OCI-LY3 (cell line): Measurements from ENCODE around the gene RBM19.

Experiments used
- H2AFZ ChIP-seq: fragments of 200-600, 300-600 bp; shearing (Covaris generic); 2 replicates; pipeline ENCODE4 v1.6.0; 2014; ENCODE audit warnings: antibody characterized with exemption, low read depth, low read length
- H3K27ac ChIP-seq: fragments of 200-600, 300-600 bp; sonication (generic); 2 replicates; pipeline ENCODE4 v1.5.1; 2014; ENCODE audit warnings: mild to moderate bottlenecking, low read length, moderate library complexity, mixed read lengths
- H3K27me3 ChIP-seq: fragments of 200-600, 300-600 bp; sonication (generic); 2 replicates; pipeline ENCODE4 v1.6.1; 2014; ENCODE audit warnings: low read depth, low read length, mixed read lengths
- H3K36me3 ChIP-seq: fragments of 200-600, 300-600 bp; sonication (generic); replicated peaks from 2 replicates; pipeline ENCODE3; 2014; ENCODE audit warnings: low read depth, low read length, mixed read lengths
- H3K4me1 ChIP-seq: fragments of 300-600, 200-600 bp; sonication (generic); 2 replicates; pipeline ENCODE4 v1.6.1; 2014; ENCODE audit warnings: low read length, mixed read lengths
- H3K4me2 ChIP-seq: fragments of 200-600, 300-600 bp; sonication (generic); 2 replicates; pipeline ENCODE4 v1.6.1; 2014; ENCODE audit warnings: low read length, mixed read lengths
- H3K4me3 ChIP-seq: fragments of 300-600, 200-600 bp; sonication (generic); 2 replicates; pipeline ENCODE4 v1.5.1; 2014; ENCODE audit warnings: antibody characterized with exemption, mild to moderate bottlenecking, low read length, moderate library complexity
- H3K79me2 ChIP-seq: fragments of 300-600, 200-600 bp; shearing (Covaris generic); 2 replicates; pipeline ENCODE4 v1.6.1; 2014; ENCODE audit warnings: mild to moderate bottlenecking, low read length, mixed read lengths
- H3K9ac ChIP-seq: fragments of 300-600, 200-600 bp; shearing (Covaris generic); 2 replicates; pipeline ENCODE4 v1.6.0; 2014; ENCODE audit warnings: mild to moderate bottlenecking, low read length, moderate library complexity
- H3K9me3 ChIP-seq: fragments of 200-600, 300-600 bp; shearing (Covaris generic); 2 replicates; pipeline ENCODE4 v1.6.1; 2014; ENCODE audit warnings: low read length, mixed read lengths; ENCODE audit not compliant: insufficient read depth
- H4K20me1 ChIP-seq: fragments of 200-600, 300-600 bp; sonication (generic); 2 replicates; pipeline ENCODE4 v1.6.1; 2016; ENCODE audit warnings: low read length, mixed read lengths; ENCODE audit not compliant: insufficient read depth
- EZH2phosphoT487 ChIP-seq: fragments of 200-600 bp; shearing (Covaris generic); IDR thresholded peaks from 2 replicates; pipeline ENCODE4 v1.6.1; 2018; ENCODE audit warnings: antibody characterized with exemption, mixed run types, low read depth
- TF ChIP-seq, protein P1 (sequence below): fragments of 200-600, 300-600 bp; sonication (generic); IDR thresholded peaks from 2 replicates; pipeline ENCODE4 v1.5.1; 2014; ENCODE audit warnings: antibody characterized with exemption, low read length, low read depth

The RBM19 gene

DNA sequence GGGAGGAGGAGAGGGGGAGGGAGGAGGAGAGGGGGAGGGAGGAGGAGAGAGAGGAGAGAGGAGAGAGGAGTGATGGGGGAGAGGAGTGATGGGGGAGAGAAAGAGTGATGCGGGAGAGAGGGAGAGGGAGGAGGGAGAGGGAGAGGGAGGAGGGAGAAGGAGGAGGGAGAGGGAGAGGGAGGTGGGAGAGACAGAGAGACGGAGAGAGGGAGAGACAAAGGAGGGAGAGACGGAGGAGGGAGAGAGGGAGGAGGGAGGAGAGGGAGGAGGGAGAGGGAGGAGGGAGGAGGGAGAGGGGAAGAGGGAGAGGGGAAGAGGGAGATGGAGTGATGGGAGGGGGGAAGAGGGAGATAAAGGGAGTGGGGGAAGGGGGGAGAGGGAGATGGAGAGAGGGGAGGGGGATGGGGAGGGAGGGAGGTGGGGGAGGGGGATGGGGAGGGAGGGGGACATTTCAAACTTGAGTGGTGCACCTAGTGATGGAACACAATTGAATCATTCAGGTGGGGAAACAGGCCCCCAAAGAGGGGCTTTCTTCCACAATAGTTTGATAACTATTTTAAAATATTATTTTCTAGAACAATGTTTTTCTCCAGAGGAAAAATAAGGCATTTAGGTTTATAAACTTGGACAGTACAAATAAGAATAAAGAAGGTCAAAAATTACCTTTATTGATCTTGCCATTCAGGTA, 46.8 kb upstream of the RBM19 start:
- no peak for TF ChIP-seq EZH2phosphoT487
- TF ChIP-seq, protein P1, sequence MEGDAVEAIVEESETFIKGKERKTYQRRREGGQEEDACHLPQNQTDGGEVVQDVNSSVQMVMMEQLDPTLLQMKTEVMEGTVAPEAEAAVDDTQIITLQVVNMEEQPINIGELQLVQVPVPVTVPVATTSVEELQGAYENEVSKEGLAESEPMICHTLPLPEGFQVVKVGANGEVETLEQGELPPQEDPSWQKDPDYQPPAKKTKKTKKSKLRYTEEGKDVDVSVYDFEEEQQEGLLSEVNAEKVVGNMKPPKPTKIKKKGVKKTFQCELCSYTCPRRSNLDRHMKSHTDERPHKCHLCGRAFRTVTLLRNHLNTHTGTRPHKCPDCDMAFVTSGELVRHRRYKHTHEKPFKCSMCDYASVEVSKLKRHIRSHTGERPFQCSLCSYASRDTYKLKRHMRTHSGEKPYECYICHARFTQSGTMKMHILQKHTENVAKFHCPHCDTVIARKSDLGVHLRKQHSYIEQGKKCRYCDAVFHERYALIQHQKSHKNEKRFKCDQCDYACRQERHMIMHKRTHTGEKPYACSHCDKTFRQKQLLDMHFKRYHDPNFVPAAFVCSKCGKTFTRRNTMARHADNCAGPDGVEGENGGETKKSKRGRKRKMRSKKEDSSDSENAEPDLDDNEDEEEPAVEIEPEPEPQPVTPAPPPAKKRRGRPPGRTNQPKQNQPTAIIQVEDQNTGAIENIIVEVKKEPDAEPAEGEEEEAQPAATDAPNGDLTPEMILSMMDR: no peak
- Histone ChIP-seq H3K36me3 (no peaks in the 10 kb centered on the region), H3K4me3 (no peak overlapping the region)

DNA sequence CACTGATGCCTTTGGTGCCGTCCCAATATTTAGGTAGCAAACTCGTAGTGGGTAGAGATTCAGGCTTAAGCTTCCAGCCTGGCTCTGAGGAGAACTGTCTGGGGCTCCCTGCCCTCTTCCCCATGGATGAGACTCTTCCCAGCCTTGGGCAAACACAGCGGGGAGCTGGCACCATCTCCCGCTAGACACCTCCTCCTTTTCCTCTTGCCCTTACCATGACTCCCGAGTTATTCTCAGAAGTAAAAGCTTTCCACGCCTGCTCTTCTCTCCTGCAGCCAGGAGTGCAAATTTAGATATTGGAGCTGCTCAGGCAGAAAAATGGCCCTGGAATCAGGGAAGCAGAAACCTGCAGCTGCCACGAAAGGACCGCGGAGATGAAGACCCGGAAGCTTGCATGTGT, 45.6 kb upstream of the RBM19 start:
- no peak overlapping the region for H2AFZ ChIP-seq
- H3K9ac ChIP-seq: no peak overlapping the region

More for the DNA sequence above, 46.8 kb upstream of the RBM19 start:
- H3K9me3 ChIP-seq: no peaks in the 10 kb centered on the region
- H2AFZ ChIP-seq: no peak overlapping the region
- no peak overlapping the region for H3K27ac ChIP-seq
- no peaks in the 10 kb centered on the region for H3K4me1 ChIP-seq
- H3K4me2 ChIP-seq: no peak overlapping the region
- no peaks in the 10 kb centered on the region for H3K79me2 ChIP-seq
- no peaks in the 10 kb centered on the region for H4K20me1 ChIP-seq
- H3K27me3 ChIP-seq: 0 out of 2 replicates have a peak, but pooled peaks cover 7% of the 10 kb centered on the region
- no peak overlapping the region for H3K9ac ChIP-seq

DNA sequence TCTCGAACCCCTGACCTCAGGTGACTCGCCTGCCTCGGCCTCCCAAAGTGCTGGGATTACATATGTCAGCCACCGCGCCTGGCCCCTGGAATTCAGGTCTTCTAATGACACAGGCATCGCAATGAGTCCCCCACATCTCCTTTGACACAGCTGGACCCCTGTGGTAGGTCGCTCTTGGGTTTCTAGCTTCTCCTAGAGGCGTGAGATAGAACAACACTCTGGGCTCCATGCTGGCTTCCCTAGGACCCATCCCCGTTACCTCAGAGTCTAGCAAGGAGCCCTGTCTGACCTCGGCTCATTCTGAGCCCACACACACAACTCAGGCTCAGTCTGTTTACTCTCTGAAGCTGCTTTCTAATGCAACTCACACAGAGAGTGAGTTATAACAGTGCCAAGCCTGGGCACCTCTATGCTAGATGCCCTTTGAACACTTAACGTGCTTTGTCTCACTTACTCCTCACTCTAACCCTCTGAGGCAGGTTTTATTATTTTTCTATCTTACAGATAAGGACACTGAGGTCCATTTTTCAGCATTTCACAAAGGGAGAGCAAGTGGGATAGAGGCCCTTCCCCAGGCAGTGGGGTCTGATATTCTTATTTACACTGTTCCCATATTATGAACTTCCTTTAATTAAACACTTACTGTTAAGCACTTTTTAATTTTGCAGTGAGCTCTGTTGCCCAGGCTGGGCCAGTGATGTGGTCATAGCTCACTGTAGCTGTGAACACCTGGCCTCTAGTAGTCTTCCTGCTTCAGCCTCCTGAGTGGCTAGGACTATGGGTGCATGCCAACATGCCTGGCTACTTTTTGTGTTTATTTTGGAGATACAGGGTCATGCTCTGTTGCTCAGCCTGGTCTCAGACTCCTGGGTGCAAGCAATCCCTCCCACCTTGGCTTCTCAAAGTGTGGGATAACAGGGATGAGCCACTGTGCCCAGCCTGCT, 40.6 kb upstream of the RBM19 start:
- TF ChIP-seq, protein P1: no peak
- no peak for TF ChIP-seq EZH2phosphoT487

More for the DNA sequence above, 45.6 kb upstream of the RBM19 start:
- Histone ChIP-seq H3K4me1 (no peaks in the 10 kb centered on the region), H3K79me2 (no peaks in the 10 kb centered on the region), H3K4me2 (no peak overlapping the region), H4K20me1 (no peaks in the 10 kb centered on the region), H3K27ac (no peak overlapping the region), H3K27me3 (0 out of 2 replicates have a peak, but pooled peaks cover 7% of the 10 kb centered on the region), H3K36me3 (no peaks in the 10 kb centered on the region), H3K4me3 (no peak overlapping the region), H3K9me3 (no peaks in the 10 kb centered on the region)
- TF ChIP-seq, protein P1: no peak
- no peak for TF ChIP-seq EZH2phosphoT487

DNA sequence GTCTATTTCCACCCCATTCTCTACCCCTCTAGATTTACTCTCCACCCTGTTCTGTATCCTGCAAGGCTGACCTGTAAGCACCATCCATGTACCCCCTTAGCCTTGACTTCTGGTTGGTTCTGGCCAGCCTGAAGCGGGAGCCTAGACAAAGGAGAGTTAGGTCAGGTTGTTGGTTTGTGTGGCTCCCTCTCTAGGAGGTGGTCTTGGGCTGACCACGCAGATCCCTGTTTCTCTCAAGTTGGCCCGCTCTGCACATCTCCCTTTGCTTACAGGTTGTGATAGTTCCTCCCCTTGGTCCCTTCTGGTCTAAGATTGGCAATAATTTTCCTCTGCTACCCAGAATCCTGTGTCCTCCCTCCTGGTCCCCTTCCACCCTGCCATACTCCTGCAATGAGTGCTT, 38.3 kb upstream of the RBM19 start:
- Histone ChIP-seq H3K4me2 (no peak overlapping the region), H3K9ac (no peak overlapping the region), H3K36me3 (no peaks in the 10 kb centered on the region), H3K79me2 (no peaks in the 10 kb centered on the region), H2AFZ (no peak overlapping the region), H3K4me3 (no peak overlapping the region), H3K27ac (no peak overlapping the region), H3K4me1 (no peaks in the 10 kb centered on the region), H3K9me3 (no peaks in the 10 kb centered on the region), H3K27me3 (peaks cover 28% of the 10 kb centered on the region), H4K20me1 (no peaks in the 10 kb centered on the region)
- TF ChIP-seq EZH2phosphoT487: no peak
- TF ChIP-seq, protein P1: no peak

More for the DNA sequence above, 40.6 kb upstream of the RBM19 start:
- no peak overlapping the region for H3K9ac ChIP-seq
- no peaks in the 10 kb centered on the region for H3K79me2 ChIP-seq
- no peak overlapping the region for H2AFZ ChIP-seq
- peaks cover 28% of the 10 kb centered on the region for H3K27me3 ChIP-seq
- H3K9me3 ChIP-seq: no peaks in the 10 kb centered on the region
- no peaks in the 10 kb centered on the region for H4K20me1 ChIP-seq
- no peak overlapping the region for H3K4me2 ChIP-seq
- no peak overlapping the region for H3K27ac ChIP-seq
- H3K36me3 ChIP-seq: no peaks in the 10 kb centered on the region
- no peak overlapping the region for H3K4me3 ChIP-seq
- no peaks in the 10 kb centered on the region for H3K4me1 ChIP-seq
